GM12872 (cell line): ENCODE data around the gene GOPC.

ENCODE experiments used
- TF ChIP-seq, protein P1 (sequence below): IDR thresholded peaks from 3 replicates; pipeline ENCODE4 v1.5.1; 2011; ENCODE audit warnings: low read depth, mild to moderate bottlenecking, low read length, moderate library complexity; ENCODE audit not compliant: insufficient read depth

The GOPC gene

DNA sequence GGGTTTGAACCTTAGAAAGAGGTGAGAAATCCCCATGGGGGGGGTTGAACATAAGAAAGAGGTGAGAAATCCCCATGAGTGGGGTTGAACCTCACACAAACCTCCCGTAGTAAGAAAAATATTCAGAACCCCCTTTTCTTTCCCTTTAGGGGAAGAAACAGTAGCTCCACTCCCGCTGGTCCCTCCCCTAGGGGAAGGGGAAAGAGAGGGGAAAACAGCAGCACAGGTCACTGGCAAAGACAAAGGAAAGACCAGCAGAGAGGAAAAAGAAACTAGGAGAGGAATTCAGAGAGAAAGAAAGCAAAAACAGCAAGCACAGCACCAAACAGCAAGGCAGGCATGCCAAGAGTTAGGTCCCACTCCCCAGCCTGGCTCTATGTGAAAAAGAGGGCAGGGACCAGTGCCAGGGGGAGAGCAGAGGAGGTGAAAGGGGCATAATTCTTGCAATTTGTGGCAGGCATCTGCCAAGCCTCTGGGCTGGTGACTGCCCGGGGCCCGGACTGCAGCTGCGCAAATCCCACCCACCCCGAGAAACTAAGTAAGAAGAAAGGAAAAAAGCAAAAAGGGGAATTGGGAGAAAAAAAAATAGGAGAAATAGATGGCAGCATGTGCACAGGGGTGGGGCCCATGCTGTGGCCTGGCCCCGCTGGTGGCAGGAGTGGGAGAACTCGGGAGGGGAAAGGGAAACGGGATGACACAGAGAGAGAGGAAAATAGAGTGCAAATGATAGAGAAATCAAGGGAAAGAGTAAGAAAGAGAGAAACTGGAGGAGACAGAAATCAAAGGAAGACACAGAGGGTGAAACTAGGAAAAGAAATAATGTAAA, 15.1 kb upstream of the GOPC start:
- TF ChIP-seq, protein P1, sequence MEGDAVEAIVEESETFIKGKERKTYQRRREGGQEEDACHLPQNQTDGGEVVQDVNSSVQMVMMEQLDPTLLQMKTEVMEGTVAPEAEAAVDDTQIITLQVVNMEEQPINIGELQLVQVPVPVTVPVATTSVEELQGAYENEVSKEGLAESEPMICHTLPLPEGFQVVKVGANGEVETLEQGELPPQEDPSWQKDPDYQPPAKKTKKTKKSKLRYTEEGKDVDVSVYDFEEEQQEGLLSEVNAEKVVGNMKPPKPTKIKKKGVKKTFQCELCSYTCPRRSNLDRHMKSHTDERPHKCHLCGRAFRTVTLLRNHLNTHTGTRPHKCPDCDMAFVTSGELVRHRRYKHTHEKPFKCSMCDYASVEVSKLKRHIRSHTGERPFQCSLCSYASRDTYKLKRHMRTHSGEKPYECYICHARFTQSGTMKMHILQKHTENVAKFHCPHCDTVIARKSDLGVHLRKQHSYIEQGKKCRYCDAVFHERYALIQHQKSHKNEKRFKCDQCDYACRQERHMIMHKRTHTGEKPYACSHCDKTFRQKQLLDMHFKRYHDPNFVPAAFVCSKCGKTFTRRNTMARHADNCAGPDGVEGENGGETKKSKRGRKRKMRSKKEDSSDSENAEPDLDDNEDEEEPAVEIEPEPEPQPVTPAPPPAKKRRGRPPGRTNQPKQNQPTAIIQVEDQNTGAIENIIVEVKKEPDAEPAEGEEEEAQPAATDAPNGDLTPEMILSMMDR, result no peak

DNA sequence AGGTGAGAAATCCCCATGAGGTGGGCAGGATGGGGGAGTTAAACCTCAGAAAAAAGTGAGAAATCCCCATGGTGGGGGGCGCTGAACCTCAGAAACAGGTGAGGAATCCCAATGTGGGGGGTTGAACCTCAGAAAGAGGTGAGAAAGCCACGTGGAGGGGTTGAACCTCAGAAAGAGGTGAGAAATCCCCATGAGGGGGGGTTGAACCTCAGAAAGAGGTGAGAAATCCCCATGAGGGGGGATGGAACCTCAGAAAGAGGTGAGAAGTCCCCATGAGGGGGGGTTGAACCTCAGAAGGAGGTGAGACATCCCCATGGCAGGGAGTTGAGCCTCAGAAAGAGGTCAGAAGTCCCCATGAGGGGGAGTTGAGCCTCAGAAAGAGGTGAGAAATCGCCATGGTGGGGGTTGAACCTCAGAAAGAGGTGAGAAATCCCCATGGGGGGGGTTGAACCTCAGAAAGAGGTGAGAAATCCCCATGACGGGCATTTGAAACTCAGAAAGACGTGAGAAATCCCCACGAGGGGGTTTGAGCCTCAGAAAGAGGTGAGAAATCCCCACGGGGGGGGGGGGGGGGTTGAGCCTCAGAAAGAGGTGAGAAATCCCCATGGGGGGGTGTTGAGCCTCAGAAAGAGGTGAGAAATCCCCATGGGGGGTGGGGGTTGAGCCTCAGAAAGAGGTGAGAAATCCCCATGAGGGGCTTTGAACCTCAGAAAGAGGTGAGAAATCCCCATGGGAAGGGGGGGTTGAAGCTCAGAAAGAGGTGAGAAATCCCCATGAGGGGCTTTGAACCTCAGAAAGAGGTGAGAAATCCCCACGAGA, 14.3 kb upstream of the GOPC start:
- TF ChIP-seq, protein P1, result no peak

GRCh38 chr6:117615750-117616390, 13.6 kb upstream of the GOPC start:
- TF ChIP-seq, protein P1, result no peak

- TF ChIP-seq, protein P1, result no peak
Observed at GRCh38 chr6:117613920-117614560, 11.7 kb upstream of the GOPC start.

GRCh38 chr6:117607511-117607910, 5.2 kb upstream of the GOPC start:
- TF ChIP-seq, protein P1, result no peak

DNA sequence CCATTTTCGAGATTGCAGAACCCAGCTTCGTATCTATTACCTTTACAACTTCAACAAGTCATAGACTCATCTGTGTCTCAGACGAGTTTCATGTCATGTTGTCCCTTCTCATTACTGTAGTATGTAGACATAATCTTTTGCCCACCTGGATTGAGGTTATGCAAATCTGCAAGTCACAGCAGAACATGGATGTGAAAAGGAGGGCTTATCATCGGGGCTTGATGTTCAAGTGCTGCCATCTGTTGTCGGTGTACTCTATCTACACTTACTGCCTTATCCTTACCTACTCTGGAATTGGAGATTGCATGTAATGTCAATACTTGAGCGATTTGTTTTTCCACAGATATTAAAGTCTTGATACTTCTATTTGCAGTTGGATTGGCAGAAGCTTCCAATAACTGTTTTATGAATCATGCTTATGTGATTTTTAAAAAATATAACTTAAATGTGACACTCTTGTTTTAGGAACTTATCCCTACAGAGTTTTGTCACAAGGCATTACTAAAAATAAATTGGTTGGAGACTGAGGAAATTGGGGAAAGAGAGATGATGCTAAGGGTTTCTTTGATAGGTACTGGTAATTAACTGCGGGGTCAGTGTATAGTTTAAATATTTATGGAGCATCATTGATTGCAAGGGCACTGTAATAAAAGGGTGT, 3.0 kb upstream of the GOPC start:
- TF ChIP-seq, protein P1, result peak; percentile 73

- TF ChIP-seq, protein P1, result no peak
Observed at GRCh38 chr6:117603821-117604220, 1.5 kb upstream of the GOPC start.
